Trophoblast cell (in vitro differentiated cells and primary cell): ENCODE results near the gene GRHPR.
"Not testable (repeated sequence)": the region's sequence is repeated elsewhere in the genome, so short reads cannot be mapped to it uniquely, and the experiment has no call there.

Experiments used
- DNase-seq, 2 donors: peaks; one replicate each; pipeline ENCODE4 v3.0.0-alpha.2; 2016
- H2AFZ ChIP-seq: 2 replicates; pipeline ENCODE4 v1.6.1; 2013; ENCODE audit warnings: low read length, moderate library complexity, mild to moderate bottlenecking; ENCODE audit not compliant: insufficient read depth, poor library complexity
- H2AK5ac ChIP-seq: 2 replicates; pipeline ENCODE4 v1.6.1; 2013; ENCODE audit warnings: mild to moderate bottlenecking, low read length
- H2BK120ac ChIP-seq: 2 replicates; pipeline ENCODE4 v1.6.1; 2013; ENCODE audit warnings: low read length, mild to moderate bottlenecking, moderate library complexity; ENCODE audit not compliant: insufficient read depth, poor library complexity
- H2BK12ac ChIP-seq: 2 replicates; pipeline ENCODE4 v1.6.1; 2013; ENCODE audit warnings: mild to moderate bottlenecking, low read length, moderate library complexity
- H2BK5ac ChIP-seq: 2 replicates; pipeline ENCODE4 v1.6.1; 2013; ENCODE audit warnings: low read length, low read depth, moderate library complexity, mild to moderate bottlenecking; ENCODE audit not compliant: poor library complexity
- H3K14ac ChIP-seq: 2 replicates; pipeline ENCODE4 v1.6.1; 2013; ENCODE audit warnings: mild to moderate bottlenecking, low read length
- H3K18ac ChIP-seq: 2 replicates; pipeline ENCODE4 v1.6.1; 2013; ENCODE audit warnings: mild to moderate bottlenecking, low read length
- H3K23ac ChIP-seq: 2 replicates; pipeline ENCODE4 v1.6.1; 2013; ENCODE audit warnings: low read length
- H3K27ac ChIP-seq: 2 replicates; pipeline ENCODE4 v1.5.1; 2013; ENCODE audit warnings: low read depth, mild to moderate bottlenecking, inconsistent platforms, low read length, moderate library complexity
- H3K27me3 ChIP-seq: 2 replicates; pipeline ENCODE4 v1.6.1; 2013; ENCODE audit warnings: inconsistent platforms, mild to moderate bottlenecking, low read length, moderate library complexity; ENCODE audit not compliant: insufficient read depth
- H3K36me3 ChIP-seq, 2 experiments: 1 replicate in 1 of 2; 2 replicates in 1 of 2; pipeline ENCODE4 v1.6.1; 2013; ENCODE audit warnings: low read length in 2 of 2, mild to moderate bottlenecking in 2 of 2, moderate library complexity in 1 of 2; ENCODE audit not compliant: insufficient read depth in 2 of 2, control insufficient read depth in 1 of 2
- H3K4ac ChIP-seq: 2 replicates; pipeline ENCODE4 v1.6.1; 2013; ENCODE audit warnings: low read depth, mild to moderate bottlenecking, low read length, moderate library complexity
- H3K4me1 ChIP-seq, 2 experiments: 1 replicate in 1 of 2; 2 replicates in 1 of 2; pipeline ENCODE4 v1.6.1; 2013; ENCODE audit warnings: low read length in 2 of 2, mild to moderate bottlenecking in 2 of 2, moderate library complexity in 1 of 2; ENCODE audit not compliant: insufficient read depth in 2 of 2, control insufficient read depth in 1 of 2
- H3K4me2 ChIP-seq: 2 replicates; pipeline ENCODE4 v1.6.1; 2013; ENCODE audit warnings: inconsistent platforms, mild to moderate bottlenecking, low read length, moderate library complexity
- H3K4me3 ChIP-seq: 2 replicates; pipeline ENCODE4 v1.5.1; 2013; ENCODE audit warnings: mild to moderate bottlenecking, low read depth, low read length, inconsistent platforms
- H3K79me1 ChIP-seq: one replicate; pipeline ENCODE4 v1.6.1; 2013; ENCODE audit warnings: low read length
- H3K79me2 ChIP-seq: 2 replicates; pipeline ENCODE4 v1.6.1; 2013; ENCODE audit warnings: low read length, mild to moderate bottlenecking; ENCODE audit not compliant: control insufficient read depth, insufficient read depth, poor library complexity
- H3K9ac ChIP-seq: 2 replicates; pipeline ENCODE4 v1.6.1; 2013; ENCODE audit warnings: mild to moderate bottlenecking, low read length
- H3K9me3 ChIP-seq: 2 replicates; pipeline ENCODE4 v1.6.1; 2013; ENCODE audit warnings: low read depth, mild to moderate bottlenecking, control low read depth, inconsistent platforms, low read length; ENCODE audit not compliant: insufficient read depth
- H4K12ac ChIP-seq: 2 replicates; pipeline ENCODE4 v1.6.1; 2013; ENCODE audit warnings: low read depth, mild to moderate bottlenecking, low read length, moderate library complexity
- H4K8ac ChIP-seq: 2 replicates; pipeline ENCODE4 v1.6.1; 2013; ENCODE audit warnings: low read depth, mild to moderate bottlenecking, low read length, moderate library complexity
- H4K91ac ChIP-seq: one replicate; pipeline ENCODE4 v1.6.1; 2013; ENCODE audit warnings: low read depth, mild to moderate bottlenecking, low read length, moderate library complexity
- WGBS: extraction: QIAGEN DNeasy Blood & Tissue Kit; methylation state at CpG from one replicate; pipeline ENCODE4 v1.1.7; 2013; ENCODE audit warnings: missing lambda C conversion rate; ENCODE audit not compliant: insufficient read length, insufficient coverage; ENCODE audit errors: extremely low coverage; 5-methylcytosine and 5-hydroxymethylcytosine counted together

Gene GRHPR

DNA sequence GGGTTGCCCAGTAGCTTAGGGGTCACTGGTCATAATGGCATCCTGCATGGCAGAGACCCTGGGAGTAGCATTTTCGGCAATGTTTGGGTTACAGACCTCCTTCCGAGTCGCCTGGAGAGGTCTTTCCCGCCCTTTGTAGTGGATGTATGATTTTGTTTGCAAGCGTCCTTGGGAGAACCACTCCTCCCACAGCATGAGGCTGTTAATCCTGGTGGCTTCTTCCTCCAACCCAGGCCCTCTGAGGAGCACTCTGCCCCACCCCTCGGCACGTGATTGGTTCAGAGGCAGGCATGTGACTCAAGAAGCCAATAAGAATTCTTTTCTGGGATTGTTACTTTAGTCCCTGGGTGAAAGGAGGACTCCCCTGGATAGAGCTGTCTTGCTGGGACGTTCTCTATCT is 30.2 kb upstream of the GRHPR start:
- no peak overlapping the region for H3K27ac ChIP-seq
- no peak overlapping the region for H3K9ac ChIP-seq
- no peaks in the 10 kb centered on the region for H3K79me1 ChIP-seq
- no peaks in the 10 kb centered on the region for H3K4me1 ChIP-seq
- H3K14ac ChIP-seq, result no peak overlapping the region
- H2AFZ ChIP-seq, result no peak overlapping the region
- H3K4me2 ChIP-seq, result no peak overlapping the region
- DNase-seq, result no peak
- H2BK120ac ChIP-seq, result no peak overlapping the region
- H4K12ac ChIP-seq, result no peak overlapping the region
- no peaks in the 10 kb centered on the region for H3K36me3 ChIP-seq
- no peak overlapping the region for H3K4me3 ChIP-seq
- no peak overlapping the region for H4K91ac ChIP-seq
- H3K9me3 ChIP-seq, result peaks cover 3% of the 10 kb centered on the region
- no peak overlapping the region for H3K4ac ChIP-seq
- no peak overlapping the region for H3K23ac ChIP-seq
- no peak overlapping the region for H3K18ac ChIP-seq
- no CpG with 5 or more reads among the region's 8 CpGs for WGBS
- no peaks in the 10 kb centered on the region for H3K79me2 ChIP-seq
- H4K8ac ChIP-seq, result no peak overlapping the region
- no peak overlapping the region for H2BK12ac ChIP-seq
- no peaks in the 10 kb centered on the region for H3K27me3 ChIP-seq
- no peak overlapping the region for H2BK5ac ChIP-seq
- no peak overlapping the region for H2AK5ac ChIP-seq

DNA sequence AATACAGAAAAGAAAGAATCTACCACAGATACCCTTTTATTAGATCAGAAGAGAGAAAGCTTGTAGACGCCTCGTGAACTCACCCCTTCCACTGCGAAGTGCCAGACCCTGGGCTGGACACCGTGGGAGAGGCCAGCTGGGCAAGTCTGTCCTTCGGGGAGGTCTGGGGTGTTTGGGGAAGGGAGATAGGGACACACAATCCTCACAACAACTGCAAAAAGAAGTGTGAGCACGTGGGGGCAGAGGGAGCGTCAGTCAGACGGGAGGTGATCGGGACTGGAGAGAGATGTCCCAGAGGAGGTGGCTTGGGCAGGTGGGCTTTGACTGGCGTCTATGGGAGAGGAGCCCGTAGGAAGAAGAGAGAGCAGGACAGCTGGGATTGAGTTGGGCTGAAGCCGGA is 27.3 kb upstream of the GRHPR start:
- Histone ChIP-seq H4K8ac (no peak overlapping the region), H4K12ac (no peak overlapping the region), H3K14ac (no peak overlapping the region), H2AK5ac (no peak overlapping the region), H3K27me3 (no peaks in the 10 kb centered on the region), H3K4me3 (no peak overlapping the region), H3K27ac (no peak overlapping the region), H3K36me3 (no peaks in the 10 kb centered on the region), H3K4me2 (no peak overlapping the region), H2BK12ac (no peak overlapping the region), H3K4me1 (no peaks in the 10 kb centered on the region), H2AFZ (no peak overlapping the region), H2BK120ac (no peak overlapping the region), H3K9ac (peak overlapping the region; percentile 17), H3K23ac (no peak overlapping the region), H3K79me2 (no peaks in the 10 kb centered on the region), H3K9me3 (peaks cover 3% of the 10 kb centered on the region), H3K4ac (no peak overlapping the region), H3K79me1 (no peaks in the 10 kb centered on the region), H4K91ac (no peak overlapping the region), H2BK5ac (no peak overlapping the region), H3K18ac (no peak overlapping the region)
- DNase-seq, result no peak
- no CpG with 5 or more reads among the region's 12 CpGs for WGBS

DNA sequence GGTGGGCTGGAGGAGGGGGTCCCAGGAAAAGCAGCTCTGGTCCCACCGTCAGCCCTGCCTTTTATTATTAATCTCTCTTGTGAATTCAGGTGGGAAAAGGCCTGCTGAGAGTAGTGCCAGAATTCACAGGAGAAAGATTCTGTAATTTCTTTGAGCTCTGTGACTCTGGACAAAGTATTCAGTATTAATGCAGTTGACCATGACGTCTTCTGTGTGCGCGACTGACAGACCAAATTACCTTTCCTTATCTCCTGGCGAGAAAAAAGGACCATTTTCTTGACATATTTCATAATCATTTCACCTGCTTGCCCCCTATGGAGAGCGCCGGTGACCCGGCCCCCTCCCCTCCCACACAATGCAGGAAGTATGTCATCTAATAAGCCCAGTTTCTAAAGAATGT is 26.8 kb upstream of the GRHPR start:
- H3K4me3 ChIP-seq, result no peak overlapping the region

DNA sequence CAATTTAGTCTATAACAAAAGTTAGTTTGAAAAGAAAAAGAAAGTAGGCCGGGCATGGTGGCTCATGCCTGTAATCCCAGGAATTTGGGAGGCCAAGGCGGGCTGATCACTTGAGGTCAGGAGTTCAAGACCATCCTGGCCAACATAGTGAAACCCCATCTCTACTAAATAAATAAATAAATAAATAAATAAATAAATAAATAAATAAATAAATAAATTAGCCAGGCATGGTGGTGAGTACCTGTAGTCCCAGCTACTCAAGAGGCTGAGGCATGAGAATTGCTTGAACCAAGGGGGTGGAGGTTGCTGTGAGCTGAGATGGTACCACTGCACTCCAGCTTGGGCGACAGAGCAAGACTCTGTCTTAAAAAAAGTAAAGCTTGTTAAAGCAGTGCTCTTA is 24.5 kb upstream of the GRHPR start:
- not testable (repeated sequence) for H2AFZ ChIP-seq, H2AK5ac ChIP-seq, H2BK12ac ChIP-seq, H2BK5ac ChIP-seq, H3K18ac ChIP-seq, H3K23ac ChIP-seq, H3K14ac ChIP-seq, H3K4me3 ChIP-seq, H2BK120ac ChIP-seq, H3K9me3 ChIP-seq, H3K4me1 ChIP-seq, H4K91ac ChIP-seq, H4K12ac ChIP-seq, H3K79me1 ChIP-seq, H3K4me2 ChIP-seq, DNase-seq, H3K79me2 ChIP-seq, H4K8ac ChIP-seq, H3K27ac ChIP-seq, H3K36me3 ChIP-seq, H3K9ac ChIP-seq, H3K27me3 ChIP-seq, H3K4ac ChIP-seq
- no CpG with 5 or more reads among the region's 3 CpGs for WGBS

More for the DNA sequence above, 26.8 kb upstream of the GRHPR start:
- H2BK120ac ChIP-seq, result no peak overlapping the region
- no peak overlapping the region for H2AFZ ChIP-seq
- DNase-seq, result no peak
- H3K9ac ChIP-seq, result peak overlapping the region; percentile 17
- H4K12ac ChIP-seq, result no peak overlapping the region
- no peak overlapping the region for H3K4me2 ChIP-seq
- no peak overlapping the region for H4K8ac ChIP-seq
- H3K4ac ChIP-seq, result no peak overlapping the region
- peaks cover 3% of the 10 kb centered on the region for H3K9me3 ChIP-seq
- no peaks in the 10 kb centered on the region for H3K79me2 ChIP-seq
- H3K4me1 ChIP-seq, result no peaks in the 10 kb centered on the region
- no peak overlapping the region for H2AK5ac ChIP-seq
- no peaks in the 10 kb centered on the region for H3K36me3 ChIP-seq
- H2BK12ac ChIP-seq, result no peak overlapping the region
- no peak overlapping the region for H4K91ac ChIP-seq
- no peaks in the 10 kb centered on the region for H3K27me3 ChIP-seq
- H3K27ac ChIP-seq, result no peak overlapping the region
- H3K79me1 ChIP-seq, result no peaks in the 10 kb centered on the region
- no peak overlapping the region for H3K23ac ChIP-seq
- H2BK5ac ChIP-seq, result no peak overlapping the region
- no CpG with 5 or more reads among the region's 8 CpGs for WGBS
- no peak overlapping the region for H3K18ac ChIP-seq
- no peak overlapping the region for H3K14ac ChIP-seq
